Measurements from ENCODE around the gene SDR9C7. TPM values are rescaled to one million over a fixed set of nuclear protein-coding genes. Genes with fewer than 3 reads are reported as not detected.
"Not testable (repeated sequence)": the region's sequence is repeated elsewhere in the genome, so short reads cannot be mapped to it uniquely, and the experiment has no call there.

SDR9C7 gene
- total RNA-seq, 1 donor from 2014 or later, result not detected

DNA sequence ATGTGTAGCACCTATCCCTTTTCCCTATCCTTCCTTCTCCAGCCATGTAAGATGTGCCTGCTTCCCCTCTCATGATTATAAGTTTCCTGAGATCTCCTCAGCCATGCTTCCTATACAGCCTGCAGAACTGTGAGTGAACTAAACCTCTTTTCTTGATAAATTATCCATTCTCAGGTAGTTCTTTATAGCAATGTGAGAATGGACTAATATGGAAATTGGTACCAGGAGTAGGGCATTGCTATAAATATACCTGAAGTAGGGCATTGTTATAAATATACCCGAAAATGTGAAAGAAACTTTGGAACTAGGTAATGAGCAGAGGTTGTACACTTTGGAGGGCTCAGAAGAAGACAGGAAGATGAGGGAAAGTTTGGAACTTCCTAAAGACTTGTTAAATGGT lies 48.9 kb downstream of the SDR9C7 start:
- no peaks in the 10 kb centered on the region for H3K27me3 ChIP-seq
- no peak for TF ChIP-seq CTCF (IDR thresholded peaks at IDR 0.05)
- intact Hi-C loops (cut with DNase I), result no loop called here
- no peaks in the 10 kb centered on the region for H3K36me3 ChIP-seq
- no peak for DNase-seq (ENCODE audit: low spot score in 2 of 2)
- no peaks in the 10 kb centered on the region for H3K9me3 ChIP-seq
- no peak overlapping the region for H3K27ac ChIP-seq
- no peaks in the 10 kb centered on the region for H3K4me1 ChIP-seq
- no peak overlapping the region for H3K4me3 ChIP-seq

GRCh38 chr12:56884421-56884820 lies 49.8 kb downstream of the SDR9C7 start:
- TF ChIP-seq CTCF (IDR thresholded peaks at IDR 0.05), result no peak
- Histone ChIP-seq H3K36me3 (no peaks in the 10 kb centered on the region), H3K4me3 (no peak overlapping the region), H3K27me3 (no peaks in the 10 kb centered on the region), H3K4me1 (no peaks in the 10 kb centered on the region), H3K27ac (no peak overlapping the region), H3K9me3 (no peaks in the 10 kb centered on the region)
- intact Hi-C loops (cut with DNase I), result no loop called here
- no peak for DNase-seq (ENCODE audit: low spot score in 2 of 2)

GRCh38 chr12:56882407-56882806 lies 51.8 kb downstream of the SDR9C7 start:
- H3K27ac ChIP-seq; H3K4me3 ChIP-seq; H3K27me3 ChIP-seq; H3K36me3 ChIP-seq; intact Hi-C loops (cut with DNase I); H3K9me3 ChIP-seq; H3K4me1 ChIP-seq; DNase-seq (ENCODE audit: low spot score in 2 of 2): not testable (repeated sequence)

DNA sequence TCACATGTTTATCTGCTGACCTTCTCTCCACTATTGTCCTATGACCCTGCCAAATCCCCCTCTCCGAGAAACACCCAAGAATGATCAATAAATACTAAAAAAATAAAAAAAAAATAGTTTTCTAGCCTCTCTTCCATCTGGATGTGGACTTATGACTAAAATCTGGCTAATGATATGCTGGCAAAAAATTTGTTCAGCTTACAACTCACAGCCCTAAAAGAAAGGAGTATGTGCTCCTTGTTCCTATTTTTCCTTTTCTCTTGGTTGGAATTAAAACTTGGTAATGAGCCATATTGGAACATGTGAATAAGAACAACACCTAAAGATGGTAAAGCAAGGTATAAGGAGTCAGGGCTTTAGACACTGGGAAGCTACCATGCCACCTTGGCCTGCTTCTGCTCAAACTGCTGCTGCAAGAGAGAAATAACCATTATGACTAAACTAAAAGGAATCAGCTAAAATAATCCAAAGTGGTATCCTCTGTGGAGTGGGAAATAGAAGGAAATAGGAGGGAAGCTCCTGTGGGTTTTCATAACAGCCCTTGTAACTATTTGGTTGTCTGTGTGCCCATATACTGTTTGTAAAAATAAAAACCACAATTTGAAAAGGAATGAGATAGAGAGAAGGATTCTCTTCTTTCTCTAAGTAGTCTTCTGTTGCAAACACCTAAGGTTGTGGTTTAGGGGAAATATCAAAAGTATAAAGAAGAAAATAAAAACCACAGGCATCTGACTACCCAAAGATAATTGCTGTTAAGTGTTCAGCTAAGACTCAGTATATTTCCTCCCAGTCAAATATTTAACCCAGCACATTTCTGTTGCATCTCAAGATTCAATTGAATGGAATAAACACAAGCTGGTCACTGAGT lies 53.8 kb downstream of the SDR9C7 start:
- no peak for TF ChIP-seq CTCF (IDR thresholded peaks at IDR 0.05)
- Histone ChIP-seq H3K36me3 (no peaks in the 10 kb centered on the region), H3K27ac (no peak overlapping the region), H3K27me3 (no peaks in the 10 kb centered on the region), H3K4me1 (no peaks in the 10 kb centered on the region), H3K9me3 (no peaks in the 10 kb centered on the region), H3K4me3 (no peak overlapping the region)
- DNase-seq (ENCODE audit: low spot score in 2 of 2), result no peak
- intact Hi-C loops (cut with DNase I), result no loop called here

- intact Hi-C loops (cut with DNase I); H3K4me1 ChIP-seq; H3K27ac ChIP-seq; H3K9me3 ChIP-seq; DNase-seq (ENCODE audit: low spot score in 2 of 2); H3K36me3 ChIP-seq; H3K27me3 ChIP-seq; H3K4me3 ChIP-seq: not testable (repeated sequence)
Observed at GRCh38 chr12:56879240-56880124, 54.7 kb downstream of the SDR9C7 start.

DNA sequence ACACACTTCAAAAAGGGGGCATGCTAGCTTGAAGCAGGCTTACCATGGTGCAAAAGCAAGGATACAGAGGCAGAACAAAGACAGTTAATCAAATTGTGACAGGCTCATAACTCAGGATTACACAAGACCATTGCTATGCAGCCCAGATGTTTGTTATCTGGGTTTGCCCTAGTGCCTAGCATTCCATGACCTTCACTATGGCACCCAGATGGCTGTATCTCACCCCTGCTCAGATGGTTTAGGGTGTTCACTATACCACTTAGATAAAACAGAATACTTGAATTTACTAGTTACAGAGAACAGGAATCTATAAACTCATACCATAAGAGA lies 56.2 kb downstream of the SDR9C7 start:
- Histone ChIP-seq H3K4me1 (no peaks in the 10 kb centered on the region), H3K27me3 (no peaks in the 10 kb centered on the region), H3K36me3 (no peaks in the 10 kb centered on the region), H3K9me3 (no peaks in the 10 kb centered on the region), H3K27ac (no peak overlapping the region), H3K4me3 (no peak overlapping the region)
- intact Hi-C loops (cut with DNase I), result no loop called here
- no peak for DNase-seq (ENCODE audit: low spot score in 2 of 2)
- TF ChIP-seq CTCF (IDR thresholded peaks at IDR 0.05), result no peak
